ENCODE results near the gene COQ9.

- TF ChIP-seq SUZ12 (IDR thresholded peaks at IDR 0.05; ENCODE audit: extremely low read depth, insufficient read depth, insufficient read length) (no peak), YY1 (IDR thresholded peaks at IDR 0.05; ENCODE audit: insufficient read depth, insufficient read length) (no peak)
Measured at GRCh38 chr16:57413301-57413730, 34.0 kb upstream of the COQ9 start.

Data from NT2/D1 (cell line).